HG02973 (cell line): ENCODE data around the gene CDH23.

Experiments
- ATAC-seq: cut with Tn5 transposase; IDR thresholded peaks from one replicate; pipeline ENCODE4 v1.9.1; 2021; ENCODE audit warnings: moderate library complexity; ENCODE audit not compliant: unreplicated experiment

CDH23 gene

GRCh38 chr10:71852355-71852937 is 455.7 kb downstream of the CDH23 start:
- ATAC-seq, result no peak

DNA sequence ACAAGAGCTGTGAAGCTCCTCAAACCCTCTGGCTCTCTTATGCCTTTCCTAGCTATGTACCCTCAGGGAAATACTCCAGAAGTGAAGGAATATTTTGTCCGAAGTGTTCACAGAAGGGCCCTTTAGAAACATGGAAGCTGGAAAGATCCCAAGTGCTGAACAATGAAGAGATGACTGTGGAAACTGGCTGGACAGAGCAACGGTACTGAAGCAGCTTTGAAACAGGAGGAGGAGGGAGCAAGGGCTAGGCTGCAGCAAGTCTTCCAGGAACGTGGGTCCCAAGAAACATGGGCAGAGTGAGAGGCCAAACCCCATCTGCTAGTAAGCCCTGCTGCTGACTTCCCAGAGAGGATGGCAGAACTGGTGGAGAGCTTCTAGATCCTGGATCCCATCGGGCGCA is 457.3 kb downstream of the CDH23 start:
- ATAC-seq, result no peak

DNA sequence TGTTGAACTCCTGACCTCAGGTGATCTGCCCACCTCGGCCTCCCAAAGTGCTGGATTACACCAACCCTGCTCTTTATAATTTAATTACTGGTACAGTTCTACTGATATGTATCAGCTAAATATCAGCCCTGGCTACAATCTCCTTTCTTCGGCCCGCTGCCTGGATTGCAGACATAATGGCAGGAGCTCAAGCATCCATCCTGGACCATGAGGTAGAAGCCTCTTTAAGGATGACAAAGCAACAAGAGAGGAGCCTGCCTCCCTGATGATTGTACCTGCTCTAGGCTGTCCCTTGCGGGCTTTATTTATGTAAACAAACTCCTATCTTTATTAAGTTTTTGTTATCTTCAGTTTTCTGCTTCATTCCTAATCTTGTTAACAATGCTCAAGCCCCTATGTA is 459.9 kb downstream of the CDH23 start:
- ATAC-seq, result no peak

- no peak for ATAC-seq
These were observed 461.5 kb downstream of the CDH23 start for GRCh38 chr10:71857934-71858890.

DNA sequence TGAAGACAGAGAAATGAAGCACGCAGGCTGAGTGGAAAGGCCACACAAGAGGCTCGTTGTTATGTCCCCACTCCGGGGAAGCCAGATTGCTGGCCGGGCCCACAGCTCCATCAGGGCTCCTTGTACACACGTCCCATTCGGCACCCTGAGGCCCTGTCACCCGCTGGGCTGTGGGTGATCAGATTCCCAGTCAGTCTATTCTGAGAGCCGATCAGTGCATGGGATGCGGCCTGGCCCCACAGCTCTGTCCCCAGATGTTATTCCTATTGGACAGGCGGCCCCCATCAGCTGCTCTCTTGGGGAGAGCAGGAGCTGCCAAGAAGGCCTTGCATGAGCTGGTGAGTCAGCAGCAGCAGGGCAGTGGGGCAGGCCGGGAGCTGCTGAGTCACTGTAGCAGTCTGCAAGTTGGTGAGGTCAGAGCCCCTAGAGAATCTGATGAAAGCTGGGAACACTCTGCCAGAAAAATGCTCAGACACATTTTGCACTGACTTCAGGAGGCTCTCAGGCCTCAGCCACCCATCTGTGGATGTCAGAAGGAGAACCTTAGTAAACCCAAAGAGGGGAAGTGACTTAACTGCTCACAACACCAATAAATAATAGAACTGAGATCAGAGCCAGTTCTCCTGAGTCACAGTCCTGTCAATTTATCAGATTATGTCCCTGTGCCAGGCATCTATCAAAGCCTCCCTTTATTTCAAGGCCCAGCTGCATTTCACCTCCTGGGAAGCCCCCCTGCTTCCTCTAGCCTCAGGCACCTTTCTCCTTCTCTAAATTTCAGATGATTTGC is 463.7 kb downstream of the CDH23 start:
- no peak for ATAC-seq

DNA sequence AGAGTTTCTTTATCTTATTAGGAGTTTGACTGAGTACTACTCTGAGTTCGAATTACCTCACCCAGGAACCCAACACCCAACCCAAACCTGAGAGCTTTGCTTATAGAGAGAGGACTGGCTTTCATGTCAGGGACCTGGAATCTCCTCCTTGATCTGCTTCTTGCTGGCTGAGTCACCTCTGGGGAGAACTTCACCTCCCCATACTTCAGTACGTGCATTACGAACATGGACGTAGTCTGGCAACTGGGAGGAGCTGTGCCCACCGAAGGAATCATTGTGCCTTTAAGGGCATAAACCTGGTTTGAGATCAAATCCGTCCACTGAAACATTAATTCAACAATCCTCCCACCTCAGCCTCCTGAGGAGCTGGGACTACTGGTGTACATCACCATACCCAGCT is 466.5 kb downstream of the CDH23 start:
- ATAC-seq, result no peak

DNA sequence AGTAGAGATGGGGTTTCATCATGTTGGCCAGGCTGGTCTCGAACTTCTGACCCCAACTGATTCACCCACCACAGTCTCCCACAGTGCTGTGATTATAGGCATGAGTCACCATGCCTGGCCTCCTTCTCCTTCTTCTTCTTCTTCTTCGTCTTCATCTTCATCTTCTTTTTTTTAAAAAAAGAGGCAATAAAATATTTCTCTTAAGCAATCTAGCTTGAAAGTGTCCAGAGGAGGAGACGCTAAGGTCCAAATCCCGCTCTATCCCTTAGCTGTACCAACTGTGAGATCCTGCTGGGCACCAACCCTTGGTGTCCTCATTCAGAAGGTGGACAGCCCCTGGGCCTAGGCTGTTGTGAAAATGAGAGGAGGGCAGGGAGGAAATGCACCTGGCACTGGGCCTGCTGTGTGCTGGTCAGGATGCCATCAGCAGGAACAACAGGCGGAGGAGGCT is 468.2 kb downstream of the CDH23 start:
- no peak for ATAC-seq
